ENCODE measurements around the gene GRIK5.
A peak's percentile ranks its signal among the peaks of the same experiment; 100 is the strongest.

GRIK5 gene

GRCh38 chr19:42069619-42070351, at the start of gene GRIK5:
Gene GRIK5, minus strand, starts transcription at chr19:42070206. Its CDS starts 4,436 bp downstream, at chr19:42065770.
- no peak for TF ChIP-seq CTCF (conservative IDR thresholded peaks at IDR 0.05; ENCODE audit: control insufficient read depth, insufficient read depth, low read depth, low read length)
- no peak for DNase-seq (ENCODE audit: low read depth)
- H3K4me3 ChIP-seq (ENCODE audit: control insufficient read depth, low read depth, low read length): no peak within 1 kb of the TSS

GRCh38 chr19:42117076-42117475, 47.1 kb upstream of the GRIK5 start:
- no peak overlapping the region for H3K4me3 ChIP-seq (ENCODE audit: control insufficient read depth, low read depth, low read length)
- TF ChIP-seq CTCF (conservative IDR thresholded peaks at IDR 0.05; ENCODE audit: control insufficient read depth, insufficient read depth, low read depth, low read length): no peak
- DNase-seq (ENCODE audit: low read depth): no peak

- H3K4me3 ChIP-seq (ENCODE audit: control insufficient read depth, low read depth, low read length): no peak overlapping the region
- no peak for DNase-seq (ENCODE audit: low read depth)
These were observed 46.5 kb upstream of the GRIK5 start for GRCh38 chr19:42116308-42117075.

GRCh38 chr19:42115705-42116104, 45.7 kb upstream of the GRIK5 start:
- TF ChIP-seq CTCF (conservative IDR thresholded peaks at IDR 0.05; ENCODE audit: control insufficient read depth, insufficient read depth, low read depth, low read length): no peak
- no peak overlapping the region for H3K4me3 ChIP-seq (ENCODE audit: control insufficient read depth, low read depth, low read length)
- no peak for DNase-seq (ENCODE audit: low read depth)

More at GRCh38 chr19:42116308-42117075, 46.5 kb upstream of the GRIK5 start:
- TF ChIP-seq CTCF (conservative IDR thresholded peaks at IDR 0.05; ENCODE audit: control insufficient read depth, insufficient read depth, low read depth, low read length): peak; percentile 11

GRCh38 chr19:42115219-42115618, 45.2 kb upstream of the GRIK5 start:
- no peak overlapping the region for H3K4me3 ChIP-seq (ENCODE audit: control insufficient read depth, low read depth, low read length)
- peak; percentile 30 for DNase-seq (ENCODE audit: low read depth)
- TF ChIP-seq CTCF (conservative IDR thresholded peaks at IDR 0.05; ENCODE audit: control insufficient read depth, insufficient read depth, low read depth, low read length): no peak

- no peak for TF ChIP-seq CTCF (conservative IDR thresholded peaks at IDR 0.05; ENCODE audit: control insufficient read depth, insufficient read depth, low read depth, low read length)
- H3K4me3 ChIP-seq (ENCODE audit: control insufficient read depth, low read depth, low read length): no peak overlapping the region
- DNase-seq (ENCODE audit: low read depth): no peak
These were observed 44.4 kb upstream of the GRIK5 start for GRCh38 chr19:42114412-42114811.

Measured in fibroblast of mammary gland (primary cell).